ENCODE data around the gene AFF1.

- peak in 2 of 3 donors; percentile 34 to 41 for TF ChIP-seq POLR2AphosphoS5 (IDR thresholded peaks at IDR 0.05)
- TF ChIP-seq CTCF (IDR thresholded peaks at IDR 0.05): no peak
- peak; percentile 9 for TF ChIP-seq POLR2A (IDR thresholded peaks at IDR 0.05)
Observed at GRCh38 chr4:86935853-86936733, 1.3 kb downstream of the AFF1 start.
